Progenitor cell of endocrine pancreas (in vitro differentiated cells): ENCODE data around the gene GPC3. TPM values are rescaled to one million over a fixed set of nuclear protein-coding genes. Genes with fewer than 3 reads are reported as not detected.
A peak's percentile ranks its signal among the peaks of the same experiment; 100 is the strongest.

Experiments used
- DNase-seq: peaks from one replicate; pipeline ENCODE4 v3.0.0; 2021; ENCODE audit warnings: low spot score; ENCODE audit not compliant: unreplicated experiment
- H3K27ac Mint-ChIP-seq: 2 replicates; pipeline ENCODE4 v1.8.0; 2021; ENCODE audit warnings: mild to moderate bottlenecking, moderate library complexity, mixed read lengths
- H3K27me3 Mint-ChIP-seq: 2 replicates; pipeline ENCODE4 v1.8.0; 2021; ENCODE audit warnings: mixed read lengths
- H3K36me3 Mint-ChIP-seq: 2 replicates; pipeline ENCODE4 v1.8.0; 2022; ENCODE audit warnings: mixed read lengths; ENCODE audit not compliant: insufficient read depth
- H3K4me1 Mint-ChIP-seq: 2 replicates; pipeline ENCODE4 v1.8.0; 2021; ENCODE audit warnings: low read depth, mixed read lengths
- H3K4me3 Mint-ChIP-seq: 2 replicates; pipeline ENCODE4 v1.8.0; 2021; ENCODE audit warnings: low read depth, mild to moderate bottlenecking, moderate library complexity, mixed read lengths
- H3K9me3 Mint-ChIP-seq: 2 replicates; pipeline ENCODE4 v1.8.0; 2021; ENCODE audit warnings: low read depth, mixed read lengths
- CTCF ChIP-seq: fragments of 200-600 bp; sonication (generic); IDR thresholded peaks from one replicate; pipeline ENCODE4 v1.5.0; 2021; ENCODE audit warnings: antibody characterized with exemption, mild to moderate bottlenecking; ENCODE audit not compliant: unreplicated experiment
- total RNA-seq: library from RNA; stranded (reverse); gene quantifications from 2 replicates; pipeline ENCODE4 v1.2.1, GENCODE V29; 2021

Gene GPC3
- total RNA-seq, 1 donor from 2014 or later = 197 TPM

DNA sequence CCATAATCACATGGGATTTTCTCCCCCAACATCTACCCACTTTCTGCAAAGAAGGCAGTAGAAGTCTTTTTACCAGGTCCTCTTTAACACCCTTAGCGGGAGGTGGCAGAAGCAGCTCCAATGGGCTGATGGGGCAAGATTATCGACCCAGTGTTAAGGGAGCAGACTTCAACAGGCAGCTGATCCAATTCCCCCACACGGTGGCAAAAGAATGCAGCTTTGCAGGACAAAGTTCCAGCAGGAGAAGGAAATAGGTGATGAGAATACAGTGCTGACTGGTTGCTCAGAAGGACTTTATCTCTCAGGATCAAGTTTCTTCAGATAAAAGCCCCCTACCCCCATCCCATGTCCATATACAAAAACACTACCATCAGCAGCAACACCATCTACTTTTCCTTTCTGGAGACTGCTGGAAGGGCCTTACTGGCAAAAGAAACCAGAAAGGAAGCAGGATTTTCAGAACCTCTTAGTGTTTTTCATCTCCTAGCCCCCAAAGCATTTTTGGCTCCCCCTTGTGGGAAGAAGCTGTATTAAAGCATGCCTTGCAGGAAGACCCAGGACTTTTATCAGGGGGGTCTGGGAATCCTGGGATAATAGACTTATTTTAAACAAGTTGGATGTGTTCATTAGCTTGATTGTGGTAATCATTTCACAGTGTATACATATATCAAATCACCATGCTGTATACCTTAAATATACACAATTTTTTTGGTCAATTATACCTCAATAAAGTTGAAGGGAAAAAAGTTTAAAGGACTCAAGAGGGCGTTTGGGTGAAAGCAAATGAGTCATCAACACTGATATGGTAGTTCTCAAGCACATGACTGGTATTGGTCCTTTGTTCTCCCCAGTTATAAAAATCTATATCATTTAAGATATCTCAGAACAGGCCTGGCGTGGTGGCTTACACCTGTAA, 146.4 kb downstream of the GPC3 start:
- Mint-ChIP-seq H3K27ac (peak overlapping the region; percentile 87), H3K9me3 (peaks cover 6% of the 10 kb centered on the region), H3K36me3 (peaks cover 1% of the 10 kb centered on the region), H3K4me1 (peaks cover 11% of the 10 kb centered on the region), H3K4me3 (no peak overlapping the region), H3K27me3 (no peaks in the 10 kb centered on the region)
- DNase-seq = peak; percentile 43
- peak; percentile 78 for TF ChIP-seq CTCF

GRCh38 chrX:133837091-133837490, 148.3 kb downstream of the GPC3 start:
- peaks cover 9% of the 10 kb centered on the region for H3K4me1 Mint-ChIP-seq
- no peaks in the 10 kb centered on the region for H3K9me3 Mint-ChIP-seq
- no peak overlapping the region for H3K27ac Mint-ChIP-seq
- H3K27me3 Mint-ChIP-seq = no peaks in the 10 kb centered on the region
- no peak for TF ChIP-seq CTCF
- no peak overlapping the region for H3K4me3 Mint-ChIP-seq
- DNase-seq = no peak
- H3K36me3 Mint-ChIP-seq = peaks cover 2% of the 10 kb centered on the region

- H3K27me3 Mint-ChIP-seq = no peaks in the 10 kb centered on the region
- no peaks in the 10 kb centered on the region for H3K9me3 Mint-ChIP-seq
- H3K36me3 Mint-ChIP-seq = peaks cover 2% of the 10 kb centered on the region
- H3K4me3 Mint-ChIP-seq = no peak overlapping the region
- TF ChIP-seq CTCF = no peak
- no peak for DNase-seq
- H3K4me1 Mint-ChIP-seq = peaks cover 9% of the 10 kb centered on the region
- no peak overlapping the region for H3K27ac Mint-ChIP-seq
Observed at GRCh38 chrX:133836561-133836960, 148.8 kb downstream of the GPC3 start.

- no peak for DNase-seq
Observed at GRCh38 chrX:133834771-133835170, 150.6 kb downstream of the GPC3 start.

GRCh38 chrX:133819546-133819945, 165.8 kb downstream of the GPC3 start:
- H3K36me3 Mint-ChIP-seq = no peaks in the 10 kb centered on the region
- TF ChIP-seq CTCF = no peak
- H3K27ac Mint-ChIP-seq = no peak overlapping the region
- no peak overlapping the region for H3K4me3 Mint-ChIP-seq
- no peaks in the 10 kb centered on the region for H3K9me3 Mint-ChIP-seq
- H3K4me1 Mint-ChIP-seq = peaks cover 36% of the 10 kb centered on the region
- no peaks in the 10 kb centered on the region for H3K27me3 Mint-ChIP-seq
- DNase-seq = no peak

More at GRCh38 chrX:133834771-133835170, 150.6 kb downstream of the GPC3 start:
- Mint-ChIP-seq H3K4me1 (peaks cover 9% of the 10 kb centered on the region), H3K36me3 (peaks cover 5% of the 10 kb centered on the region), H3K9me3 (no peaks in the 10 kb centered on the region), H3K27me3 (no peaks in the 10 kb centered on the region), H3K27ac (no peak overlapping the region), H3K4me3 (no peak overlapping the region)
- no peak for TF ChIP-seq CTCF
